ENCODE data around the gene ACYP1. TPM values are rescaled to one million over a fixed set of nuclear protein-coding genes. Genes with fewer than 3 reads are reported as not detected.

The ACYP1 gene
- polyA plus RNA-seq, 3 donors = 2.8 to 11.8 (median 4.3) TPM

DNA sequence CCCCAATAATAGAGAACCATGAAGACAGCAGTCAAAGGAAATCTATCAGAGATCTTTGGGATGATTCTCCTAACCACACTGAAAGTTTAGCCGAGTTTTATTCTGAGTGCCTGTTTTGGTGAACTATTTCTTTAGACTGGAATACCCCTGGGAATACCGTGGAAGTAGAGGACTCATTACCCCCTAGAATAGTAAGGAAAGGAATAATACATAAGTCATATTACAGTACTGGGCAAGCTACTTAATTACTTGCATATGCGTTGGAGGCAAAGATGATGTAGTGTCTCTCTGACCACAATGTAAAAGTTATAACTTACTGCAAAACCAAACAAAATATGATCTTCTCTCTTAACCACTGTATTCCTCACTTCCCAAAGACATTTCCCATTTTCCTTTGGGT lies 31.1 kb upstream of the ACYP1 start:
- H3K79me2 ChIP-seq (ENCODE audit: insufficient read depth, low read length) = no peaks in the 10 kb centered on the region
- DNase-seq = no peak
- no peak overlapping the region for H3K4me2 ChIP-seq (replicated peaks; ENCODE audit: extremely low read depth, low read length, poor library complexity, severe bottlenecking)
- no peaks in the 10 kb centered on the region for H4K20me1 ChIP-seq (ENCODE audit: insufficient read depth, low read length)
- intact Hi-C loops (cut with micrococcal nuclease) = no loop called here
- WGBS (ENCODE audit: insufficient coverage) = no CpG with 5 or more reads among the region's 3 CpGs
- no peaks in the 10 kb centered on the region for H3K27me3 ChIP-seq (ENCODE audit: control insufficient read depth in 2 of 2, insufficient read depth in 2 of 2, low read length in 2 of 2)
- no peak overlapping the region for H3K9ac ChIP-seq (ENCODE audit: insufficient read depth, low read length, poor library complexity, severe bottlenecking)
- no peaks in the 10 kb centered on the region for H3K9me3 ChIP-seq (replicated peaks in 1 of 2; ENCODE audit: control insufficient read depth in 1 of 2, insufficient read depth in 1 of 2, low read length in 2 of 2)
- Mint-ChIP-seq H3K9me3 (no peaks in the 10 kb centered on the region), H3K4me3 (no peak overlapping the region), H3K27ac (no peak overlapping the region), H3K36me3 (peaks cover 82 to 98% of the 10 kb centered on the region in 2 donors), H3K4me1 (no peaks in the 10 kb centered on the region), H3K27me3 (ENCODE audit: low read depth in 3 of 3) (no peaks in the 10 kb centered on the region)
- no peaks in the 10 kb centered on the region for H3K4me1 ChIP-seq (ENCODE audit: control insufficient read depth in 1 of 2, insufficient read depth in 2 of 2, low read length in 2 of 2)
- H3K27ac ChIP-seq (ENCODE audit: low read depth in 1 of 2, low read length in 2 of 2) = no peak overlapping the region
- peaks cover 90 to 98% of the 10 kb centered on the region in 2 donors for H3K36me3 ChIP-seq (replicated peaks in 1 of 2; ENCODE audit: control insufficient read depth in 1 of 2, insufficient read depth in 2 of 2, low read length in 2 of 2)
- no peak overlapping the region for H2AFZ ChIP-seq (ENCODE audit: insufficient read depth, low read depth, low read length, poor library complexity, severe bottlenecking)
- TF ChIP-seq, protein P1, sequence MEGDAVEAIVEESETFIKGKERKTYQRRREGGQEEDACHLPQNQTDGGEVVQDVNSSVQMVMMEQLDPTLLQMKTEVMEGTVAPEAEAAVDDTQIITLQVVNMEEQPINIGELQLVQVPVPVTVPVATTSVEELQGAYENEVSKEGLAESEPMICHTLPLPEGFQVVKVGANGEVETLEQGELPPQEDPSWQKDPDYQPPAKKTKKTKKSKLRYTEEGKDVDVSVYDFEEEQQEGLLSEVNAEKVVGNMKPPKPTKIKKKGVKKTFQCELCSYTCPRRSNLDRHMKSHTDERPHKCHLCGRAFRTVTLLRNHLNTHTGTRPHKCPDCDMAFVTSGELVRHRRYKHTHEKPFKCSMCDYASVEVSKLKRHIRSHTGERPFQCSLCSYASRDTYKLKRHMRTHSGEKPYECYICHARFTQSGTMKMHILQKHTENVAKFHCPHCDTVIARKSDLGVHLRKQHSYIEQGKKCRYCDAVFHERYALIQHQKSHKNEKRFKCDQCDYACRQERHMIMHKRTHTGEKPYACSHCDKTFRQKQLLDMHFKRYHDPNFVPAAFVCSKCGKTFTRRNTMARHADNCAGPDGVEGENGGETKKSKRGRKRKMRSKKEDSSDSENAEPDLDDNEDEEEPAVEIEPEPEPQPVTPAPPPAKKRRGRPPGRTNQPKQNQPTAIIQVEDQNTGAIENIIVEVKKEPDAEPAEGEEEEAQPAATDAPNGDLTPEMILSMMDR (IDR thresholded peaks at IDR 0.05) = no peak
- H3K4me3 ChIP-seq (replicated peaks in 1 of 3; ENCODE audit: low read depth in 2 of 3, low read length in 3 of 3) = no peak overlapping the region

DNA sequence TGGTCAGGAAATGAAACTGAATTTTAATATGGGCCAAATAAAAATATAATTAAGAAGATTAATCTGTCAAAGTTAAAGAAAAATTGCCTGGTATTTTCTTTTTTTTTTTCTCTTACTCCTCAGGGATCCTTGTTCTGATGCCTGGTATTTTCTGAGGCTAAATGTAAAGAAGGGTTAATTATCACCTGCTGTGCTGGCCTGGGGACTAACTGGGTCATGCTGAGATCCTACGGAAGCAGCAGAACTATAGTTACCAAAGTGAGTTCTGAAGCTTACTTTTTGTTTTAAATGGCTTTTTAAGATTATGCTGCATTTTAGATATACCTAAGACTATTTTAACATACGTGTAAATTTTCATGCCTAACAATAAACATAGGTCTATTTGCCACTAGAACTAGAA lies 28.9 kb upstream of the ACYP1 start:
- Mint-ChIP-seq H3K9me3 (no peaks in the 10 kb centered on the region), H3K36me3 (peaks cover 67 to 89% of the 10 kb centered on the region in 2 donors), H3K4me1 (no peaks in the 10 kb centered on the region), H3K27me3 (ENCODE audit: low read depth in 3 of 3) (no peaks in the 10 kb centered on the region), H3K27ac (no peak overlapping the region), H3K4me3 (no peak overlapping the region)
- H3K4me3 ChIP-seq (replicated peaks in 1 of 3; ENCODE audit: low read depth in 2 of 3, low read length in 3 of 3) = no peak overlapping the region
- H3K27me3 ChIP-seq (ENCODE audit: control insufficient read depth in 2 of 2, insufficient read depth in 2 of 2, low read length in 2 of 2) = no peaks in the 10 kb centered on the region
- H3K79me2 ChIP-seq (ENCODE audit: insufficient read depth, low read length) = no peaks in the 10 kb centered on the region
- peaks cover 6% of the 10 kb centered on the region for H4K20me1 ChIP-seq (ENCODE audit: insufficient read depth, low read length)
- no peak overlapping the region for H3K4me2 ChIP-seq (replicated peaks; ENCODE audit: extremely low read depth, low read length, poor library complexity, severe bottlenecking)
- peaks cover 80 to 92% of the 10 kb centered on the region in 2 donors for H3K36me3 ChIP-seq (replicated peaks in 1 of 2; ENCODE audit: control insufficient read depth in 1 of 2, insufficient read depth in 2 of 2, low read length in 2 of 2)
- no peaks in the 10 kb centered on the region for H3K4me1 ChIP-seq (ENCODE audit: control insufficient read depth in 1 of 2, insufficient read depth in 2 of 2, low read length in 2 of 2)
- TF ChIP-seq, protein P1 (IDR thresholded peaks at IDR 0.05) = no peak
- no peaks in the 10 kb centered on the region for H3K9me3 ChIP-seq (replicated peaks in 1 of 2; ENCODE audit: control insufficient read depth in 1 of 2, insufficient read depth in 1 of 2, low read length in 2 of 2)
- 100% methylated on average over 1 of the region's 2 CpGs for WGBS (ENCODE audit: insufficient coverage)
- no peak for DNase-seq
- no peak overlapping the region for H3K9ac ChIP-seq (ENCODE audit: insufficient read depth, low read length, poor library complexity, severe bottlenecking)
- intact Hi-C loops (cut with micrococcal nuclease) = no loop called here
- no peak overlapping the region for H2AFZ ChIP-seq (ENCODE audit: insufficient read depth, low read depth, low read length, poor library complexity, severe bottlenecking)
- no peak overlapping the region for H3K27ac ChIP-seq (ENCODE audit: low read depth in 1 of 2, low read length in 2 of 2)
